HL-60 (cell line): Measurements from ENCODE around the gene TTLL13.

ENCODE experiments used
- CTCF ChIP-seq: IDR thresholded peaks from one replicate; pipeline ENCODE4 v1.5.1; 2011; ENCODE audit warnings: low read length, control low read depth, inconsistent platforms; ENCODE audit not compliant: insufficient read depth
- GABPA ChIP-seq: IDR thresholded peaks from 2 replicates; pipeline ENCODE4 v1.6.1; 2012; ENCODE audit warnings: low read depth
- REST ChIP-seq: IDR thresholded peaks from 2 replicates; pipeline ENCODE4 v1.6.1; 2012; ENCODE audit warnings: low read depth; ENCODE audit not compliant: insufficient replicate concordance
- SPI1 ChIP-seq: IDR thresholded peaks from 2 replicates; pipeline ENCODE4 v1.6.1; 2012; ENCODE audit warnings: low read depth, mild to moderate bottlenecking, borderline replicate concordance

- TF ChIP-seq CTCF (no peak), REST (no peak), GABPA (no peak), SPI1 (no peak)
Observed at GRCh38 chr15:90261811-90262210, 12.5 kb downstream of the TTLL13 start.
